ENCODE results near the gene SMARCD2.
"Not testable (repeated sequence)": the region's sequence is repeated elsewhere in the genome, so short reads cannot be mapped to it uniquely, and the experiment has no call there.

- not testable (repeated sequence) for TF ChIP-seq CTCF, POLR2AphosphoS5 (IDR thresholded peaks at IDR 0.05)
Measured at GRCh38 chr17:63796375-63796774, 46.1 kb downstream of the SMARCD2 start.
